ENCODE data around the gene ERCC2.

The ERCC2 gene

DNA sequence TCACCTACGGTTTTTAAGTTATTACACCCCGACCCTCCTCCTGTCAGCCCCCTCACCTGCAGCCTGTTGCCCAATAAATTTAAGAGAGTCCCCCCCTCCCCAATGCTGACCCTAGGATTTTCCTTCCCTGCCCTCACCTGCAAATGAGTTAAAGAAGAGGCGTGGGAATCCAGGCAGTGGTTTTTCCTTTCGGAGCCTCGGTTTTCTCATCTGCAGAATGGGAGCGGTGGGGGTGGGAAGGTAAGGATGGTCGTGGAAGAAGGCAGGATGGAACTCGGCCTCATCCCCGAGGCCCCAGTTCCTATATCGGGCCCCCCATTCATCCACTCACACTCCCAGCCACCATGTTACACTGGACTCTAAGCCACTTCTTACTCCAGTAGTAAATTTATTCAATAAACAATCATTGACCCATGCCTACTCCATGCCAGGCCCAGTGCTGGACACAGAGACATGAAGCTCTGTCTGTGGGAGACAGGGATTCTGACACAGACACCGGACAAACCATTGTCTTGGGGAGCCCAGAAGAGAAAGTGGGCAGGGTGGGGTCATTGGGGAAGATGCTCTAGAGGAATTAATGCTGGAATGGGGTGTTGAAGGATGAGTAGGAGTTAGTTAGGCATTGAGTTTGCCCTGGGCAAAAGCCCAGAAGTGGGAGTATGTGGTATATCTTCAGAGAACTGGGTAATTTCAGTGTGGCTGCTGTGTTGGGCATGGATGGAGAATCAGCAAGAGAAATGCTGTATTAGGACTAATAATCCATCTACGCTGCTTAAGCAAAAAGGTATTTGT lies 66.9 kb downstream of the ERCC2 start:
- DNase-seq (ENCODE audit: low read depth): no peak

DNA sequence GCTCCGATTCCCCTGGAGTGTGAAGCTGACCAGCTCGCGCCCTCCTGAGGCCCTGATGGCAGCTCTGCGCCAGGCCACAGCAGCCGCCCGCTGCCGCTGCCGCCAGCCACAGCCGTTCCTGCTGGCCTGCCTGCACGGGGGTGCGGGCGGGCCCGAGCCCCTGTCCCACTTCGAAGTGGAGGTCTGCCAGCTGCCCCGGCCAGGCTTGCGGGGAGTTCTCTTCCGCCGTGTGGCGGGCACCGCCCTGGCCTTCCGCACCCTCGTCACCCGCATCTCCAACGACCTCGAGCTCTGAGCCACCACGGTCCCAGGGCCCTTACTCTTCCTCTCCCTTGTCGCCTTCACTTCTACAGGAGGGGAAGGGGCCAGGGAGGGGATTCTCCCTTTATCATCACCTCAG lies 68.0 kb downstream of the ERCC2 start:
- no peak for DNase-seq (ENCODE audit: low read depth)

Measured in amniotic epithelial cell (primary cell).